ENCODE data around the gene HELQ. TPM values are rescaled to one million over a fixed set of nuclear protein-coding genes. Genes with fewer than 3 reads are reported as not detected.
"Not testable (repeated sequence)": the region's sequence is repeated elsewhere in the genome, so short reads cannot be mapped to it uniquely, and the experiment has no call there.

HELQ gene
- total RNA-seq, 1 donor = 18.0 TPM

- no peak for DNase-seq (ENCODE audit: low read depth)
- no peak overlapping the region for H3K4me3 ChIP-seq (ENCODE audit: low read depth, low read length)
- TF ChIP-seq CTCF (IDR thresholded peaks at IDR 0.05; ENCODE audit: insufficient read depth, low read length) = no peak
Observed at GRCh38 chr4:83431200-83431599, 24.4 kb downstream of the HELQ start.

- no peak for DNase-seq (ENCODE audit: low read depth)
- TF ChIP-seq CTCF (IDR thresholded peaks at IDR 0.05; ENCODE audit: insufficient read depth, low read length) = no peak
- H3K4me3 ChIP-seq (ENCODE audit: low read depth, low read length) = no peak overlapping the region
Observed at GRCh38 chr4:83418211-83418610, 37.4 kb downstream of the HELQ start.

- no peak overlapping the region for H3K4me3 ChIP-seq (ENCODE audit: low read depth, low read length)
- DNase-seq (ENCODE audit: low read depth) = no peak
- no peak for TF ChIP-seq CTCF (IDR thresholded peaks at IDR 0.05; ENCODE audit: insufficient read depth, low read length)
Observed at GRCh38 chr4:83417566-83417965, 38.1 kb downstream of the HELQ start.

- H3K4me3 ChIP-seq (ENCODE audit: low read depth, low read length) = no peak overlapping the region
- DNase-seq (ENCODE audit: low read depth) = no peak
- no peak for TF ChIP-seq CTCF (IDR thresholded peaks at IDR 0.05; ENCODE audit: insufficient read depth, low read length)
Observed at GRCh38 chr4:83413676-83414075, 41.9 kb downstream of the HELQ start.

- no peak overlapping the region for H3K4me3 ChIP-seq (ENCODE audit: low read depth, low read length)
- DNase-seq (ENCODE audit: low read depth) = no peak
- no peak for TF ChIP-seq CTCF (IDR thresholded peaks at IDR 0.05; ENCODE audit: insufficient read depth, low read length)
Observed at GRCh38 chr4:83408908-83409307, 46.7 kb downstream of the HELQ start.

- no peak for DNase-seq (ENCODE audit: low read depth)
Observed at GRCh38 chr4:83405844-83406816, 49.5 kb downstream of the HELQ start.

GRCh38 chr4:83398158-83398557 lies 57.5 kb downstream of the HELQ start:
- DNase-seq (ENCODE audit: low read depth); H3K4me3 ChIP-seq (ENCODE audit: low read depth, low read length): not testable (repeated sequence)

More at GRCh38 chr4:83405844-83406816, 49.5 kb downstream of the HELQ start:
- TF ChIP-seq CTCF (IDR thresholded peaks at IDR 0.05; ENCODE audit: insufficient read depth, low read length) = no peak
- no peak overlapping the region for H3K4me3 ChIP-seq (ENCODE audit: low read depth, low read length)

Data from fibroblast of the aortic adventitia (primary cell).